OCI-LY3 (cell line): Measurements from ENCODE around the gene ACBD6.

ENCODE experiments used
- H2AFZ ChIP-seq: fragments of 200-600, 300-600 bp; shearing (Covaris generic); 2 replicates; pipeline ENCODE4 v1.6.0; 2014; ENCODE audit warnings: antibody characterized with exemption, low read depth, low read length
- H3K27ac ChIP-seq: fragments of 200-600, 300-600 bp; sonication (generic); 2 replicates; pipeline ENCODE4 v1.5.1; 2014; ENCODE audit warnings: mild to moderate bottlenecking, low read length, moderate library complexity, mixed read lengths
- H3K27me3 ChIP-seq: fragments of 200-600, 300-600 bp; sonication (generic); 2 replicates; pipeline ENCODE4 v1.6.1; 2014; ENCODE audit warnings: low read depth, low read length, mixed read lengths
- H3K36me3 ChIP-seq: fragments of 200-600, 300-600 bp; sonication (generic); replicated peaks from 2 replicates; pipeline ENCODE3; 2014; ENCODE audit warnings: low read depth, low read length, mixed read lengths
- H3K4me1 ChIP-seq: fragments of 300-600, 200-600 bp; sonication (generic); 2 replicates; pipeline ENCODE4 v1.6.1; 2014; ENCODE audit warnings: low read length, mixed read lengths
- H3K4me2 ChIP-seq: fragments of 200-600, 300-600 bp; sonication (generic); 2 replicates; pipeline ENCODE4 v1.6.1; 2014; ENCODE audit warnings: low read length, mixed read lengths
- H3K4me3 ChIP-seq: fragments of 300-600, 200-600 bp; sonication (generic); 2 replicates; pipeline ENCODE4 v1.5.1; 2014; ENCODE audit warnings: antibody characterized with exemption, mild to moderate bottlenecking, low read length, moderate library complexity
- H3K79me2 ChIP-seq: fragments of 300-600, 200-600 bp; shearing (Covaris generic); 2 replicates; pipeline ENCODE4 v1.6.1; 2014; ENCODE audit warnings: mild to moderate bottlenecking, low read length, mixed read lengths
- H3K9ac ChIP-seq: fragments of 300-600, 200-600 bp; shearing (Covaris generic); 2 replicates; pipeline ENCODE4 v1.6.0; 2014; ENCODE audit warnings: mild to moderate bottlenecking, low read length, moderate library complexity
- H3K9me3 ChIP-seq: fragments of 200-600, 300-600 bp; shearing (Covaris generic); 2 replicates; pipeline ENCODE4 v1.6.1; 2014; ENCODE audit warnings: low read length, mixed read lengths; ENCODE audit not compliant: insufficient read depth
- H4K20me1 ChIP-seq: fragments of 200-600, 300-600 bp; sonication (generic); 2 replicates; pipeline ENCODE4 v1.6.1; 2016; ENCODE audit warnings: low read length, mixed read lengths; ENCODE audit not compliant: insufficient read depth
- EZH2phosphoT487 ChIP-seq: fragments of 200-600 bp; shearing (Covaris generic); IDR thresholded peaks from 2 replicates; pipeline ENCODE4 v1.6.1; 2018; ENCODE audit warnings: antibody characterized with exemption, mixed run types, low read depth
- TF ChIP-seq, protein P1 (sequence below): fragments of 200-600, 300-600 bp; sonication (generic); IDR thresholded peaks from 2 replicates; pipeline ENCODE4 v1.5.1; 2014; ENCODE audit warnings: antibody characterized with exemption, low read length, low read depth

The ACBD6 gene

DNA sequence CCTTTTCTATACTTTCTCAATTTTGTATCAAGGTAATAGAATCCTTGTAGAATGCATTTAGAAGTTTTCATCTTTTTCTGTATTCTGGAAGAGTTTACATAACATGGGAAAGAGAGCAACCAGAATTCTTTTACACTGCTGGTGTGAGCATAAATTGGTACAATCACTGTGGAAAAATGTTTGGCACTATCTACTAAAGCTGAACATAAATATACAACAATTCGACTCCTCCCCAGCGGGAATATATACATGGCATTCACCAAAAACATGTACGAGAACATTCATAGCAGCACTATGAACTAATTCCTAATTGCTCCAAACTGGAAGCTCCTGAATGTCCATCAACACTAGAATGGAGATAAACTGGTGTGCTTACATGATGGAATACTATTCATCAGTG is 1.8 kb upstream of the ACBD6 start:
- Histone ChIP-seq H3K4me3 (no peak overlapping the region), H3K4me1 (peaks cover 14% of the 10 kb centered on the region), H3K36me3 (peaks cover 5% of the 10 kb centered on the region), H2AFZ (no peak overlapping the region), H3K4me2 (no peak overlapping the region), H3K79me2 (peaks cover 32% of the 10 kb centered on the region), H3K27me3 (no peaks in the 10 kb centered on the region), H3K9me3 (no peaks in the 10 kb centered on the region), H3K9ac (no peak overlapping the region), H4K20me1 (no peaks in the 10 kb centered on the region), H3K27ac (no peak overlapping the region)
- TF ChIP-seq EZH2phosphoT487, result no peak

DNA sequence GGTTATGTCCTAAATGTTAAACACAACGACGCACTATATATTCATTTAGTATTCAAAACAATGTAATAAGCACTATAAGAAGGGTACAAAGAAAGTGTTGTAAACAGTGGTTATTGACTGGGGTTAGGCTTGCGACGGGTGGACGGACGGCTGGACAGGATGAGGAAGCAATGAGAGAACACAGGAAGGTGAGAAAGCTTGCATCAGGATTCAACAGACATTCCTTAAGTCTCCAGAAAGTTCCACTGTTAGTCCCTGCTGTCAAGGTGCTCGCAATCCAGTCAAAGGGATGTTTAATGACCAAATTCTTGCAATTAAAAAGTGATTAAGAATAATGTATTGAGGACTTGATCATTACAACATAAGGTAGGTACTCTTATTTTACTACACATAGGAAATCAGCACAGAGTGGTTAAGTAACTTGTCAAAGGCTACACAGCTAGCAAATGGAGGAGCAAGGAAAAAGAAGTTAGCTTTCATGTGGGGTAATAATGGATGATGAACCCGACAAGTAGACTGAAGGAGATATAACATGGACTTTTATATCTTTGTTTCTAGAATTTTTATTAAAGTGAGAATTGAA is 994 bp upstream of the ACBD6 start:
- H3K9me3 ChIP-seq, result no peaks in the 10 kb centered on the region
- no peaks in the 10 kb centered on the region for H3K27me3 ChIP-seq
- H3K4me2 ChIP-seq, result peak overlapping the region; percentile 87
- H4K20me1 ChIP-seq, result no peaks in the 10 kb centered on the region
- H2AFZ ChIP-seq, result peak overlapping the region; percentile 90
- H3K4me1 ChIP-seq, result peaks cover 14% of the 10 kb centered on the region
- peak overlapping the region; percentile 93 for H3K4me3 ChIP-seq
- peak overlapping the region; percentile 76 for H3K27ac ChIP-seq
- H3K9ac ChIP-seq, result peak overlapping the region; percentile 85
- TF ChIP-seq, protein P1, sequence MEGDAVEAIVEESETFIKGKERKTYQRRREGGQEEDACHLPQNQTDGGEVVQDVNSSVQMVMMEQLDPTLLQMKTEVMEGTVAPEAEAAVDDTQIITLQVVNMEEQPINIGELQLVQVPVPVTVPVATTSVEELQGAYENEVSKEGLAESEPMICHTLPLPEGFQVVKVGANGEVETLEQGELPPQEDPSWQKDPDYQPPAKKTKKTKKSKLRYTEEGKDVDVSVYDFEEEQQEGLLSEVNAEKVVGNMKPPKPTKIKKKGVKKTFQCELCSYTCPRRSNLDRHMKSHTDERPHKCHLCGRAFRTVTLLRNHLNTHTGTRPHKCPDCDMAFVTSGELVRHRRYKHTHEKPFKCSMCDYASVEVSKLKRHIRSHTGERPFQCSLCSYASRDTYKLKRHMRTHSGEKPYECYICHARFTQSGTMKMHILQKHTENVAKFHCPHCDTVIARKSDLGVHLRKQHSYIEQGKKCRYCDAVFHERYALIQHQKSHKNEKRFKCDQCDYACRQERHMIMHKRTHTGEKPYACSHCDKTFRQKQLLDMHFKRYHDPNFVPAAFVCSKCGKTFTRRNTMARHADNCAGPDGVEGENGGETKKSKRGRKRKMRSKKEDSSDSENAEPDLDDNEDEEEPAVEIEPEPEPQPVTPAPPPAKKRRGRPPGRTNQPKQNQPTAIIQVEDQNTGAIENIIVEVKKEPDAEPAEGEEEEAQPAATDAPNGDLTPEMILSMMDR, result no peak
- no peak for TF ChIP-seq EZH2phosphoT487
- peaks cover 40% of the 10 kb centered on the region for H3K79me2 ChIP-seq
- peaks cover 8% of the 10 kb centered on the region for H3K36me3 ChIP-seq

DNA sequence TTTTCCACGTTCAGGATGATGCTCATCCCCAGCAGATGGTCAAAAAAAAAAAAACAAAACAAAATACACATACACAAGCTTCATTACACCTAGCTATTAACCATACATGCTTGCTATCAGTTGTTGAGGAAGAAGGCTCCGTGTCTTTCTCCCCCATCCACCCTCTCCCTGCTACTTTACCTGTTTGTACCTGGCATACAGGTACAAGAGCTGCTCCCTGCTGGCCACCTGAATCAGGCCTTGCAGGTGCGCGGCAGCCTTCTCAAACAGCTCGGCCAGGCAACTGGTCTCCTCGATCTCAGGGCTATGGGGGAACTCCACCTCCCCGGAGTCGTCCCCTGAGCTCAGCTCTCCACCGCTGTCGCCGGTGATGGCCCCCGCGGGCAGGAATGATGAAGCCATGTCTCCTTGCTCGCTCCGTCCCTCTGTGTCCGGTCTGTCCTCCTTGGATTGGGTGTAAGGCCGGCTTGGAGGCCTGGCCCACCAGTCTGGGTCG is 464 bp downstream of the ACBD6 start:
- Histone ChIP-seq H3K36me3 (peaks cover 17% of the 10 kb centered on the region), H4K20me1 (no peaks in the 10 kb centered on the region), H2AFZ (peak overlapping the region; percentile 90), H3K27me3 (no peaks in the 10 kb centered on the region), H3K4me2 (peak overlapping the region; percentile 87), H3K9me3 (no peaks in the 10 kb centered on the region), H3K27ac (peak overlapping the region; percentile 76), H3K4me3 (peak overlapping the region; percentile 93), H3K4me1 (peaks cover 14% of the 10 kb centered on the region), H3K79me2 (peaks cover 52% of the 10 kb centered on the region), H3K9ac (peak overlapping the region; percentile 85)
- TF ChIP-seq EZH2phosphoT487, result no peak
- TF ChIP-seq, protein P1, result no peak

DNA sequence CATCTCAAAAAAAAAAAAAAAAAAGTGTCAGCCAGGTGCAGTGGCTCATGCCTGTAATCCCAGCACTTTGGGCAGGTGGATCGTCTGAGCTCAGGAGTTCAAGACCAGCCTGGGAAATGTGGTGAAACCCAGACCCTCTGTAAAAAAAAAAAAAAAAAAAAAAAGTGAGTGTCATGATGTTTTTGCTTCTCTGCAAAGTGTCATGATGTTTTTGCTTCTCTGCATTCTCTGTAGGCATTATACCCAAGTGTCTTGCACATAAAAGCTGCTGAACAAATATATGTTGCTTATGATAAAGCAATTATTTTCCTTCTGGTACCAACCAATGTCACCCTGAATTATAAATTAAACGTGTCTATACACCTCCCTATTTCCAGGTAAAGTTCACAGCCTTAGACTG is 1.7 kb downstream of the ACBD6 start:
- Histone ChIP-seq H3K4me3 (no peak overlapping the region), H3K9ac (no peak overlapping the region), H3K27me3 (no peaks in the 10 kb centered on the region), H3K27ac (no peak overlapping the region), H3K4me1 (peaks cover 14% of the 10 kb centered on the region), H3K4me2 (peak overlapping the region; percentile 87; the same call in 1 of the 2 replicates), H3K36me3 (peaks cover 17% of the 10 kb centered on the region), H4K20me1 (no peaks in the 10 kb centered on the region), H3K79me2 (peaks cover 60% of the 10 kb centered on the region), H2AFZ (no peak overlapping the region), H3K9me3 (no peaks in the 10 kb centered on the region)
- TF ChIP-seq, protein P1, result no peak
- no peak for TF ChIP-seq EZH2phosphoT487
